ENCODE measurements around the gene SFMBT1. TPM values are rescaled to one million over a fixed set of nuclear protein-coding genes. Genes with fewer than 3 reads are reported as not detected.

Gene SFMBT1
- total RNA-seq, 2 donors from 2014 or later: 6.9 to 10.3 TPM

- no peaks in the 10 kb centered on the region for H3K27me3 Mint-ChIP-seq (ENCODE audit: insufficient read depth)
- no peaks in the 10 kb centered on the region for H3K9me3 Mint-ChIP-seq
- WGBS, 2 experiments (ENCODE audit: insufficient coverage in 1 of 2, insufficient read length in 1 of 2): 89 to 94% methylated on average over 4 to 8 of the region's 8 CpGs
- no peak overlapping the region for H3K27ac Mint-ChIP-seq
- TF ChIP-seq CTCF (conservative IDR thresholded peaks at IDR 0.05): no peak
- H3K36me3 Mint-ChIP-seq (ENCODE audit: low read depth): no peaks in the 10 kb centered on the region
- Histone ChIP-seq H3K36me3 (ENCODE audit: control insufficient read depth, insufficient read depth, low read length) (no peaks in the 10 kb centered on the region), H3K9ac (ENCODE audit: extremely low read depth, low read length, poor library complexity, severe bottlenecking) (no peak overlapping the region), H3K4me3 (ENCODE audit: low read length) (no peak overlapping the region), H3K9me3 (ENCODE audit: control insufficient read depth, low read length) (no peaks in the 10 kb centered on the region), H3K27me3 (ENCODE audit: control insufficient read depth, insufficient read depth, low read length, poor library complexity, severe bottlenecking) (no peaks in the 10 kb centered on the region), H3K4me1 (ENCODE audit: control insufficient read depth, insufficient read depth, low read length) (no peaks in the 10 kb centered on the region), H3K27ac (ENCODE audit: low read depth, low read length) (no peak overlapping the region)
- no peak for DNase-seq
- no peak overlapping the region for H3K4me3 Mint-ChIP-seq
- peaks cover 3% of the 10 kb centered on the region for H3K4me1 Mint-ChIP-seq
These were observed 37.6 kb upstream of the SFMBT1 start for GRCh38 chr3:53083521-53083920.

GRCh38 chr3:53082736-53083135 lies 36.9 kb upstream of the SFMBT1 start:
- no peaks in the 10 kb centered on the region for H3K27me3 Mint-ChIP-seq (ENCODE audit: insufficient read depth)
- no peak overlapping the region for H3K4me3 Mint-ChIP-seq
- Histone ChIP-seq H3K27ac (ENCODE audit: low read depth, low read length) (no peak overlapping the region), H3K4me1 (ENCODE audit: control insufficient read depth, insufficient read depth, low read length) (no peaks in the 10 kb centered on the region), H3K36me3 (ENCODE audit: control insufficient read depth, insufficient read depth, low read length) (no peaks in the 10 kb centered on the region), H3K4me3 (ENCODE audit: low read length) (no peak overlapping the region), H3K9me3 (ENCODE audit: control insufficient read depth, low read length) (no peaks in the 10 kb centered on the region), H3K9ac (ENCODE audit: extremely low read depth, low read length, poor library complexity, severe bottlenecking) (no peak overlapping the region), H3K27me3 (ENCODE audit: control insufficient read depth, insufficient read depth, low read length, poor library complexity, severe bottlenecking) (no peaks in the 10 kb centered on the region)
- no peak for DNase-seq
- H3K9me3 Mint-ChIP-seq: no peaks in the 10 kb centered on the region
- no peaks in the 10 kb centered on the region for H3K36me3 Mint-ChIP-seq (ENCODE audit: low read depth)
- TF ChIP-seq CTCF (conservative IDR thresholded peaks at IDR 0.05): no peak
- H3K27ac Mint-ChIP-seq: no peak overlapping the region
- WGBS, 2 experiments (ENCODE audit: insufficient coverage in 1 of 2, insufficient read length in 1 of 2): 78 to 87% methylated on average over 4 to 8 of the region's 8 CpGs
- H3K4me1 Mint-ChIP-seq: peaks cover 3% of the 10 kb centered on the region

- no peaks in the 10 kb centered on the region for H3K27me3 ChIP-seq (ENCODE audit: control insufficient read depth, insufficient read depth, low read length, poor library complexity, severe bottlenecking)
- H3K27me3 Mint-ChIP-seq (ENCODE audit: insufficient read depth): no peaks in the 10 kb centered on the region
These were observed 35.4 kb upstream of the SFMBT1 start for GRCh38 chr3:53081318-53081717.

More at GRCh38 chr3:53081318-53081717, 35.4 kb upstream of the SFMBT1 start:
- H3K36me3 ChIP-seq (ENCODE audit: control insufficient read depth, insufficient read depth, low read length): no peaks in the 10 kb centered on the region
- no peak for TF ChIP-seq CTCF (conservative IDR thresholded peaks at IDR 0.05)
- no peak overlapping the region for H3K9ac ChIP-seq (ENCODE audit: extremely low read depth, low read length, poor library complexity, severe bottlenecking)
- H3K4me1 Mint-ChIP-seq: peaks cover 3% of the 10 kb centered on the region
- H3K9me3 Mint-ChIP-seq: no peaks in the 10 kb centered on the region
- 94 to 100% methylated on average over 2 to 5 of the region's 5 CpGs for WGBS, 2 experiments (ENCODE audit: insufficient coverage in 1 of 2, insufficient read length in 1 of 2)
- no peak overlapping the region for H3K4me3 ChIP-seq (ENCODE audit: low read length)
- H3K4me3 Mint-ChIP-seq: no peak overlapping the region
- no peaks in the 10 kb centered on the region for H3K9me3 ChIP-seq (ENCODE audit: control insufficient read depth, low read length)
- H3K27ac ChIP-seq (ENCODE audit: low read depth, low read length): no peak overlapping the region
- no peaks in the 10 kb centered on the region for H3K4me1 ChIP-seq (ENCODE audit: control insufficient read depth, insufficient read depth, low read length)
- H3K27ac Mint-ChIP-seq: no peak overlapping the region
- DNase-seq: no peak
- H3K36me3 Mint-ChIP-seq (ENCODE audit: low read depth): no peaks in the 10 kb centered on the region

All from endodermal cell (in vitro differentiated cells).